ENCODE measurements around the gene RFTN1.
A peak's percentile ranks its signal among the peaks of the same experiment; 100 is the strongest.
"Not testable (repeated sequence)": the region's sequence is repeated elsewhere in the genome, so short reads cannot be mapped to it uniquely, and the experiment has no call there.

The RFTN1 gene

DNA sequence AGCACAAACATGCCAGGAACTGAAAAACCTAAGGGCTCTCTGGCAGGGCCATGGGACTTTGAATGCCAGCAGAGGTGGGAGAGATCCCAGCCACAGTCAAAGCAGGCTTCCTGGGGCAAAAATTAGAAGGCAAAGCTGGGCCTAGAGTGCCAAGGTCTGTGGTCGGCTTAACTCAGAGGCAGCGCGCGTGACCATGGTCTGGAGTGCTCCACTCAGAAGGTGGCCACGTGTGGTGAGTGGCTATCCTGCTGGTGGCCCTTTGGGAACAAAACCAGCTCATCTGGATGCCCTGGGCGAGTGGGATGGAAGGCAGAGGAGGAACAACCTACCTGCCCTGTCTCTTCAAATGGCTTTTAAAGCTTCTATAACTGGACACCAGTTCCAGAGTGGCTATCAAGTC is 185.4 kb downstream of the RFTN1 start:
- no peak for DNase-seq (ENCODE audit: low read depth)

DNA sequence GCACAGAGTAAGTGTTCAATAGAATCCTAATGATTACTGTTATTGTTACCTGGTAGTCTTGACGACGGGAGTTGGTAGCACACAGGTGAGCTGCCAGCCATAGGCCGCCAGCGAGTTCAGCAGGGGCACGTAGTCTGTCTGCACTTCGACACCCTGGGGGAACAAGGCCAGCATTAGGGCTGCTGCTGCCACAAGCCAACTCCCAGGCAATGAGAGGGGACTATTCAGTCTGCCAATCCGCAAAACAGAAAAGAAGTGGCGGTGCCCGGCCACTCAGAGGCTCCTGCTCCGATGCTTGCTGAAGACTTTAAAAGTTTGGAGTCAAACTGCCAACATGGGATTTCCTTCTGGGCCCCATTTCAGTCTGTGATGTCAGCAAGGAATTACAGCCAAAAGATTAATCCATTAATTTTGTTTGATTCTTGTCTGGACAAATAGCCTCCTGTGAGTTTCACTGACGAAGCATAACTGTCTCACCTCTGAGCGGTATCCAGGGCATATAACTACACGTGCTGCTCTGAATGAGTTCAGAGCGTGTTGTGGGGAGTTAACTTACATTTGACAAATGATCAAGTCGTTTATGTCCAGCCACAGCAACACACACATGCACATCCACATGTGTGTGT is 186.7 kb downstream of the RFTN1 start:
- DNase-seq (ENCODE audit: low read depth), result no peak

DNA sequence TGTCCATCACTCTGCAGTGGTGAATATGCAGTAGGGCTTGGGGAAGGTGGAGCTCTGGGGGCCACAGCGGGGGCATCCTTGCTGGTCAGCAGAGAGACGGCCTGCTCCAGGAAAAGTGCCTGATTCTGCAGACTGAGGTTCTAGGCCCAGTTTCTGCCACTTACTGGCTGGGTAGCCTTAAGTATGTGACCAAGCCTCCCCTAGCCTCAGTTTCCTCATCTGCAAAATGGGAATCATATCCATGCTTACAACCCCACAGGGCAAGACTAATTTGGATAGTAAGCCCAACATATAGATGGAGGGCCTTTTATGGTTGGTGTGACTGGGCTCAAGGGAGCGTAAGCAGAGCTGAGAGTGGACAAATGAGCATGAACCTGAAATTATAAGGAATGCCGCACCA is 187.6 kb downstream of the RFTN1 start:
- no peak for DNase-seq (ENCODE audit: low read depth)

DNA sequence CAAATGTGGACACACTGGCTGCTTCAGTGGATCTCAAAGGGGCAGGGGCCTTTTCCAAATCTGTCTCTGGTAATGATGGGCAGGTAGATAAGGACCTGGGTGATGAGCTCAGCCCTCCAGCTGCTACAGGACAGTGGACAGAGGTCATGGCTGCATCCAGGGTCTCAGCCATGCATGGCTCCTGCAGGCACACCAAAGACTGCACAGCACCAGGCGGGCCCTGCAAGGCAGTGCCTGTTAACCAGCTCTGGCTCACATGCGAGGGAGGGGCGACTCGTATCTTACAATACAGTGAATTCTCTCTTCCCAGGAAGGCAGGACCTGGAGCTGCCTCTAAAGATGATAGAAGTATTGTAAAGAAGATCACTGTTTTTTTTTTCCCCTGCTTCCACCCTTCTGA is 189.8 kb downstream of the RFTN1 start:
- DNase-seq (ENCODE audit: low read depth), result no peak

DNA sequence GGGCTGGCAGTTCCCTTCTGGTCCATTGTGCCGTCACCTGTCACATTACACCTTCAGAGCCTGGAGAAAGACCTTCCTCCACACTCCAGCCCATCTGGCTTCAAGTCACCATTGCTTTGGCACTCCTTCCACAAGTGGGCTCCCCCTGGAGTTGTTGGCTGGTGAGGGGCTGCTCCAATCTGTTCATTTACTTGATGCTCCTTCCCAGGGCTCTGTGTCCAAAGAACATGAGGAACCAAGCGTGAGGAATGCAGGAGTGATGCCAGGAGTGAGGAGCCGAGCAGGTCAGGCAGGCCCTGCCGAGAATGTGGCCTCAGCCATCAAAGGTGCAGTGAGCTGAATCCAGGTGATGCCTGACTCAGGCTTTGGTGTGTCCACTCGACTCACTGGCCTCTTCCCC is 191.3 kb downstream of the RFTN1 start:
- no peak for DNase-seq (ENCODE audit: low read depth)

DNA sequence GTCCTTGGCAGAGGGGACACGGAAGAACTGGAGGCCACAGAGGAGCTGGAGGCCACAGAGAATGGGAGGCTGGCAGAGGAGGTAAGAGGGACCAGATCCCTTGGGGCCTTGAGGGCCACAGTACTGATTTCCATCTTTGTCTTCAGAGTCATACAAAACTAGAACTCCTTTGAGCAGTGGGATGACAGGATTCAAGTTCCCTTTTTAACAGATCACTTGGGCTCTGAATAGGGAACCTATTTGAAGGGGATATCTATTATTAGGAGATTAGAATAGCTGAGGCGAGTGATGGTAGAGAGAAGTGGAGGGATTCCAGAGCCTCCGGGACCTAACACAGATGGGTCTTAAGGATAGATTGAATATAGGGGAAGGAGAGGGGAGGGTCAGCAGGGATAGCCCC is 192.8 kb downstream of the RFTN1 start:
- no peak for DNase-seq (ENCODE audit: low read depth)

DNA sequence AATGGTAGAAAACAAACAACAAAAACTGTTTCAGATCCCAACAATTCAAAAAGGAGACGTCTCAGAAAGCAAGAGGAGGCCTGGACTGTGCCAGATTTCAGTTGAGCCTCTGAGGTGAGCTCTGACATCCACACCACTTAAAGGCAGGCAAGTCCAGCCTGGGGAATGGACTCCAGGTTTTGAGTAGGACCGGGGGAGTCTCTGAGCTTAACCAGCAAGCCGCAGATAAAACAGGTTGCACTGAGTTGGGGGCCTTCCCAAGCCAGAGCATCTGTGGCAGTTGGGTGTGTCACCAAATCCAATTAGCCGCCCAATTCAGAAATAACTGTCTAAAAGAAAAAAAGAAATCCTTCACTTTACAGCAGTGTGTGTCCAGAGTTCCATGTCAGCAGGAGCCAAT is 193.8 kb downstream of the RFTN1 start:
- DNase-seq (ENCODE audit: low read depth), result no peak

DNA sequence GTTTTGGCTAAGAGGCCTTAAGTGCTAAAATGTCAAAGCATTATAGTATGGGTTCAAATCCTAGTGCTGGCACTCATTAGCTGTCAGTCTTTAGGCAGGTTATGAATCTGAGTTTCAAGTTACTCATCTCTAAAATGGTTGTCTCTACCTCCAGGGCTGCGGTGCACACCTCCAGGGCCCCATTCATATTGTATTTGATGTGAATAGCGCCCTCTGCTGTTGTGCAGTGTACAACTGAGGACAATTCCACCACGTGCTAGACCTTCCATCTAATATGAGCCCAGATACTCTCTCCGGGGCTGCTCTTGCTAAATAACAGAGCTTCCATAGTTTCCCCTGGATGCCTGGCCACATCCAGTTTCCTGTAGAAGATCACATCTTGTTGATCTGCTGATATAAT is 194.2 kb downstream of the RFTN1 start:
- DNase-seq (ENCODE audit: low read depth), result no peak

DNA sequence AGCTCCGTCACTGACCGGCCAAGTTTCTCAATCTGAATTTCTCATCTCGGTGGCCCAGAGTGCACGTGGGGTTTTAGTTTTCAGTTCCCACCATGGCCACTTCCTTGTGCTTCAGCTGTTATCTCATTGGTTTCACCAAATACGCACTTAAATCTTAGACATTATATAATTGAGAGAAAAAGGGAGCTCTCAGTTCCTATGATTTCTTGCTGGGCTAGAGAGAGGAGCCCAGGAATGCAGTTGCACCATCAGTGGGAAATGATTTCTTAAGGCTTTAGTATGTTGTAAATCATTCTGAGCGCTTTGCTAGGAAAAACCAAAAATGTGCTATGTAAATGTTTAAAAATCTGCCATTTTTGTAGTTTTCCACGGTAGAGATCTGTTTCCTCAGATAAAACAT is 195.3 kb downstream of the RFTN1 start:
- peak; percentile 44 for DNase-seq (ENCODE audit: low read depth)

DNA sequence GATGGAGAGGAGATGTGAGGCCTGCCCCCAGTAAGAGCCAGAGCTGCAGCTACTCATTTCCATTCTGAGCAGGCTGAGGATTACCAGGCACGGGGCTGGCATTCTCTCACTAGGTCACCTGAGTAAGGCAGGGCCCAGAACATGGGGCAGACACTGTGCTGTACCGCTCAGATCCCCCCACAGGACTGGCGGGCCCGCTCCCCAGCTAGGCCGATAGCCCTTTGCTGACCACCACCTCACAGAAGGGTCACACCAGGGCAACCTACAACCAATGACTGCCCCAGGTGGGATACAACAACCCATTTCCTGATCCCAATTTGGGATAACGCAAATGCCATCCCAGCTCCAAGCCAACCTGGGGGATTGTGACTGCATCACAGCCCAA is 195.9 kb downstream of the RFTN1 start:
- no peak for DNase-seq (ENCODE audit: low read depth)

DNA sequence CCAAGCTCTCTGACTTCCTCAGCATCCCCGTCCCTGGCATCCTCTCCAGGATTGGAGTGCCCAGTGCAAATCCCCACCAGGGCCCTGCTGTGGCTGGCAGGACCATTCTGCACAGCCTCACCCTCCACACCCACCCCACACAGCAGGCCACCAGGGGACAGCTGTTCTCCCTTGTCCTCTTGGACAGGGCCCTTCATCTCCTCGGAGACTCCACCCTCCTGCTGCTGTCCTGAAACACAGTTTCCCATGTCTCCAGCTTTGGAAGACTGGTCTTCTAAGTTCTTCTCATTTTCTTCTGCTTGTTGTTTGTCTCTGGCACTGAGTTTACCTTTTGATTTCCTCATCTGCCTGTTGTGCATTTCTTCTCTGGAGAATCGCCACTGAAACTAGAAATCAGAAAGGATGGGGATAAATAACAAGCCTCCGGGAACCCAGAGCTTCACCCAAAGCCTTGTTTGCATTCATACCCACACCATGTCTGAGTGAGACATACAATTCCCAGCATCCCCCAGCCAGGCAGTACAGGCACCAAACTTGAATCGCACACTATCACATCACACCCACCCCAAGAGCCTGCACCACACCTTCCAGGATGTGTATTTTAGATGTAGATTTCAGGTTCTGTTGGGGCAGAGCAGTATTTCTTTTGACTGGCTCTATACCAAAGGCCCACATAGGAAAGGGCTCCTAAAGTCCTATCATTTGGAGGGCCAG is 196.5 kb downstream of the RFTN1 start:
- no peak for DNase-seq (ENCODE audit: low read depth)

DNA sequence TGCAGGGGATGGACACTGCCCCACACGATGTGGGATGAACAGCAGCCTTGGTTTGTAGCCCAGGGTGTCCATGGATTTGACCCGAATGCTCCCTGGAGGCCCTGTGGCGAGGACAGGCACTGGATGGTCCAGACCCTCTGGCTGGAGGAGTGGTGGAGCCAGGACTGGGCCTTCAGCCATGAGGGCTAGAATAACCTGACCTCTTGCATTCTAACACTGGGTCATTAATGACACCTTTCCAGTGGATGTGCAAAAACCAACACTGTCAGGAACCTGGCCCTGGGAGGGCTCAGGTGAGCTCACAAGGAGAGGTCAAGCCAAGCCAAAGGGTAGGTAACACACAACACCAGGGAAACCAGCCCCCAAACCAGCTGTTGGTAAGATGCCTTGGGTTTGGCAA is 197.1 kb downstream of the RFTN1 start:
- DNase-seq (ENCODE audit: low read depth), result no peak

DNA sequence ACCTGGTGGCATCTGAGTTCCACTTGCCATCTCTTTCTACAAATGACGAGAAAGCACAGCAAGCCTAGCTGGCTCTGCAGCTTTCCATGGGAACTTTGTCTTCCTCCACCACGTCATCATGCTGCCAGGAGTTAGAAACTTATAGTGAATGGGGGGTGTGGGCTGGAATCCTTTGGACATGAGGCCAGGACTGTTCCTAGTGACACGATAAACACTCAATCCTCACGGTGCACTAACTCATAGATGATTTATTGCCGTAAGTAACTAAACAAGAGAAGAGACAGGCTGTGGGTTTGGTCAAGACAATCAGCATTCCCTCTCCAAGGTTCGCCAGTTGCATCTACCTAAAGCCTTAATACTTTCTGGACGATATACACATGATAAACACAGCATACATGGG is 197.9 kb downstream of the RFTN1 start:
- no peak for DNase-seq (ENCODE audit: low read depth)

DNA sequence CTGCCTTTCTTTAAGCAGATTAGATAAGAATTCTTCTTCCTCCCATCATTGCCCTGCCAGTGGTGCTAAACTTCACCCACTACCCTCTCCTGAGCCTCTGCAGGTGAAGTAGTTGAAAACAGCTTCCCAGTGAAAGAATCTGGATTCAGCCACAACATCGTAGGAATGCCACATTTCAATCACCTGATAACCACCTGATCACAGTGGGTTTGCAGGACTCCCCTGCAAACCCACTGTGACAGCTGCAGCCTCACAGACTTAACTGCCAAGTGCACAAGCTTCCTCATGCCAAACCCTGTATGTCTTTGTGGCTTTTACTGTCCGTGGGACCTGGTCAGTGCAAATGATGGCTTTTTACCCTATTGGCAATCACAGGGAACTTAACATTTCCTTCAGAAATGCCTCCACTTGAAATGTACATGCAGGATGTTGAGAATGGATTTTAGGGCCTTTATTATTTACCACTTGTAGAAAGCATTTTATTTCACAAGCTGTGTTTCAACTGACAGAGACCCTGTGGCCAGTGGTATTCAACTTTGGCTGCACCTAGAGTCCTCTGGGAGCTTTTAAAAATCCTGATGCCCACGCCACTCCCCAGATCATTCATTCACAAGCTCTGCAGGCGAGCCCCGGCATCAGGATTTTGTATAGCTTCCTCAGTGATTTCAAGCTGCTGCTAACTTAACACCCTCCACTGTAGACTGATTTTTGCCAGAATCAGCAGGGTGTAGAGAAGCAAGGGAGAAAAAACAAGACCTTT is 199.4 kb downstream of the RFTN1 start:
- no peak for DNase-seq (ENCODE audit: low read depth)

DNA sequence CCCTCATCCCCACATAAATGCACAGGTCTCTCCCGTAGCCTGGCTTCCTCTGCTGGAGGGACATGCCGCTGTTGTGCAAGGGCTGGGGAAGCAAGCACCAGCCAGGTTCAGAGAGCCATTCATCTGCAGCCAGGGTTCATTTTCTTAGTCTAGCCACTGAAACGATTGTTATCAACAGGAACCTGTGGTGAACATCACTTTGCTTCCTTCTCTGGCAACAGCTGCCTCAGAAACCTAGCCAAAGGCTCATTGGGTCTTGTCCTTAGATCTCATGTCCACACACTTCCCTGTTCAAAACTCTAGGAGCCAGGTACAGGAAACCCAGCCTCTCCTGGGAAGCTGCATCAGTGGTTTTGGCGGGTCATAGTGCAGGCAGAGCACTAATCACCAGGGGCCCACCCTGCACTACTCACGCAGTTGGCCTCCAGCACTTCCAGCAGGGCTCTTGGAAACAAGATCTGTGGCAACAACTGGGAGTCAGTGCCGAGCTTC is 201.5 kb downstream of the RFTN1 start:
- no peak for DNase-seq (ENCODE audit: low read depth)

DNA sequence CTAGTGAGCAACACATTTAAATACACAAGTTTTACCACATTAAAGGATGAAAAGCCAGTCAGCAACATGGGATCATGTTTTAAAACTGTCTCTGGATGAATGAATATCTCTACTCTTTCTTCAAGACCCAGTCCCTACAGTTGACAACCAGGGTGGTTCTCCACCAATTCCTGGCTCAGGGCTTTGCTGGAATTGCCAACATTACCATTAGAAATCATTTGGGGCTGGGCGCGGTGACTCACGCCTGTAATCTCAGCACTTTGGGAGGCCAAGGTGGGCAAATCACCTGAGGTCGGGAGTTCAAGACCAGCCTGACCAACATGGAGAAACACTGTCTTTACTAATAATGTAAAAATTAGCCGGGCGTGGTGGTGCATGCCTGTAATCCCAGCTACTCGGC is 203.0 kb downstream of the RFTN1 start:
- not testable (repeated sequence) for DNase-seq (ENCODE audit: low read depth)

DNA sequence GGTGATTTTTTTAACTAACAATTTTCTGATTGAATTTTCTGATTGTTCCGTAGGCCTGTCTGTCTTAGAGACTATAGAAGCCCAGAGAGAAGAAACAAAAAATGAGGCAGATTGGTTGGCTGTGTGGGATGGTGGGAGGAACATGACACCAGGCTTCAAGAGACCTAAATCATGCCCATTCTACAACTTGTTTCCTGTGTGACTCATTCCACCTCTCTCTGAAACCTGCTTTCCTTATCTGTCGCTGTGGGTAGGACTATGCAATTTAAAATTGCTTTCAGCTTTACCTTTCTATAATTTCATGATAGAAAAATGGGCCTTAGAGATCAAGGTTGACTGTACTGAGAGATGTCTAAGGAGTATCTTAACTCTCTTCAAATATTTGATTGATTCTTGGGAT is 203.9 kb downstream of the RFTN1 start:
- DNase-seq (ENCODE audit: low read depth), result no peak

DNA sequence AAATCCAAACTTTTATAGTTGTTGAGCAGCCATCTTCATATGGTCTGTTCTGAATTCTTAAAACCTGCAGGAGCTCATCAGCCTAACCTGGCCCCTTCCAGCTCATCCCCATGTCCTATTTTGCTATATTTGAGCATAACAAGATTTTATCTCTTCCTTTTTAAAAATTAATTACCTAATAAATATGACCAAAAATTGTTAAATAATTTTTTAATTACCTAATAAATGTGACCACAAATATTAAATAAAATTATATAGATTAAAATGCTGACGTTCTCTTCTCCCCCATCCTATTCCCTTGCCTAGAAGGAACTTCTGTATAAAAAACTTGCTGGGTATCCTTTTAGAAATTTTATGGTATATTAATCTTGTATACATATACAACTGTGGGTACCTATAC is 204.8 kb downstream of the RFTN1 start:
- no peak for DNase-seq (ENCODE audit: low read depth)

DNA sequence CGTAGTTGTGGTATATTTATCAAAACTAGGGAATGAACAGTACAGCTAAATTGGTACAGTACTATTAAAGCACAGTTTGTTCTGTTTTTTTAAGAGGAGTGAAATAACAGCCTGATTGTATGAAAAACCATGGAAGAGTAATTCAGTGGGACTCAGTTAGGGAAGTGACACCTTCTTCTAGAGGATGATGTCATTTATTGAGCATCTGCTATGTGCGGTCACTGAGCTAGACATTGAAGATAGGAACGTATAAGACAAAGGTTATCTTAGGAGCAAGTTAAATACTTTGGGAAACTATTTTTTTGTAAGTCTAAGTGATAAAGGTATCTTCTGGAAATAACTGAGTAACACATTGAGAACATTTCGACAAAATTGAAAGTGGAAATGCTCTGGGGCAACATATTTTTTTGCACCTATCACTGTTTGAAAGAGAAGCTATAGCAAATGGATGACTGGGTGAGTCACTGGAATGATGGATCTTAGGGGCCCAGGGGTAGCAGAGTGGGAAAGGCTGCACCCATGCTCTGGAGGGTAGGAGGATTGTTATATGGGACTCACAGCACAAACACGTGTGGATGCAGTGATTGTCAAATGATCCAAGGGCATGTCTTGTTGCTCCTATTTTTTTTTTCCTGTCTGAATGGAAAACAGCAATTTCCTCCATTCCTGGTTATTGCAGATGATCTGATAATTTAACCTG is 205.5 kb downstream of the RFTN1 start:
- no peak for DNase-seq (ENCODE audit: low read depth)

DNA sequence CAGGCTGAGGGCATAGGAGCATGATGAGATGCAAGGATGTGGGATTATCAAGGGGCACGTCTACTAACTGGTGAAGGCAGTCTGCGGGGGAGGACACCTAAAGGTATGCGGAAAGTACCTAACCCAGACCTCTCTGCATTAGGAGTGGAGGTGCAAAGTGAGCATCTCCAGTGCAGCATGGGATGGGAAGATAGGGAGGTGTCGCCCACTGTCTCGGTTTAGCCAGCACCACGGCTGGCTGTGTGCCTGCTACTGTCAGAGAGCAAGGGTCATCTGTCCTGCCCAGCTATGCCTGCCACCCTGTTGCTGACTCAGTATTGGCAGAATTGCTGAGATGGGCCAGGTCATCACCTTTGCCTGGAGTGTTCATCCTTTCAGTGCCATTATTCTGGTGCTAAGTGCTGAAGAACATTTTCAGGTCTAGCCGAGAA is 208.4 kb downstream of the RFTN1 start:
- DNase-seq (ENCODE audit: low read depth), result no peak

DNA sequence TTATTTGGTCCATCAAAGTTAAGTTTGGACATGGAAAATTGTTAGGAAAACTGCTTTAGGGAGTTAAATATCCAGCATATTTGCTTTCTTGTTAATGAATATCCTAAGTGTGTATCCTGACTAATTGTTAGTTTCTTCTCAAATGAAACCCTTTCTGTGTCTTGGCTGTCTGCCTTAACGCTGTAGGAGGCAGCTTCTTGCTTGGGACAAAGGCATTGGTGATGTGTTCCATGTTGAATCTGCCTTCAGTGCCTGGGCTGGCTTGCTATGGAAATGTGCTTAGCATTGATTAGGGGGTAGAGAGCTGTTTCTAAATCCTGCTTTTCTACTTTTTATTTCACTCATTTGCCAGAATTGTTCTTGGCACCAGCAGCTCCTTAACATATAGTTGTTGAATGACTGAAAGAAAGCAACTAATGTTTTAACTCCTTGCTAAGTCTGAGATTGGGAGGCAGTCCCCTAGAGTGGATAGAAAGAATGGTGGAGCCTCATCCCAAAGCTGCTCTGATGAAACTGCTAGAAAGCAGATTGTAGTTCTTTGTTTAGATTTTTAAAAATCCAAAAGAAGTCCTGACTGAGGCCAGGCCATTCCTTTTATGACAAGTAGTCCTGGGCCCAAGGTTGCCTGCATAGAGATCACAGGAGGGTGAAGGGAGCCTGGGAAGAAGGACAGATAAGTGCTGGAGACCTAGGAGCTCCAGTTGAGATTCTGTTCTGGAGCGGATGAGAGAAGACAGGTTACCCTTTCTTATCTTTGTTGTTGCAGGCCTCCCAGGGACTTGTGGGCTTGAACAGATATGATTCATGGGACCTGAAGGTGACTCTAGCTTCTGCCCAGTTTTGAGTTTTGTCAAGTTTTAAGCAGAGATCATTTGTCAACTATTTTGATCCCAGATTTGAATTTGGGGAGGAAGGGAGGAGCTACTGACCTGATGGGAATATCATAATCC is 209.2 kb downstream of the RFTN1 start:
- DNase-seq (ENCODE audit: low read depth), result no peak

Measured in GM04503 (cell line).